Tongue (tissue), 2 donors: ENCODE results near the gene CHID1. TPM values are rescaled to one million over a fixed set of nuclear protein-coding genes. Genes with fewer than 3 reads are reported as not detected.

Experiments
- DNase-seq: peaks from one replicate; pipeline ENCODE4 v3.0.0-alpha.2; 2015
- total RNA-seq: library from RNA; depleted of rRNA; stranded (reverse); fragments of >200 nt; gene quantifications from one replicate; pipeline ENCODE4 v1.2.3, GENCODE V29; 2014

CHID1 gene
- total RNA-seq, 1 donor from 2014 or later: 46.4 TPM

- DNase-seq: no peak
Observed at GRCh38 chr11:932435-932834, 21.8 kb upstream of the CHID1 start.

DNA sequence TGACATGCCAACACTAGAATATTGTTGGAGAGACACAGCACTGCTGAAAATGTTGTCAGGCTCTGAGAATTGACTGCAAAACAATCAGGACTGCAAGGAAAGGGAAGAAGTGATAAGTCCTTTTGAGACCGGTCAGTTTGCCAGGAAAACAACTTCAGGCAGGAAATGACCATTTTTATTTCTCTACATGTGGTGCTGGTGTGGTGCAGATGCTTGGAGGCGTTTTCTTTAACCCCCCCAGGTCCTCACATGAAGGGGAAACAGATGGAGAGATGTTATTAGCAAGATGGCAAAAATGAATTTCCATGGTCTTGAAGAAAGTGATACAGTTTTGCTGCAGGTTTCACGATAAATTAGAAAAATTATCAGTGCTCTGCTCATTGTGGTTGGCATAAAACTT is 20.8 kb upstream of the CHID1 start:
- DNase-seq: no peak

DNA sequence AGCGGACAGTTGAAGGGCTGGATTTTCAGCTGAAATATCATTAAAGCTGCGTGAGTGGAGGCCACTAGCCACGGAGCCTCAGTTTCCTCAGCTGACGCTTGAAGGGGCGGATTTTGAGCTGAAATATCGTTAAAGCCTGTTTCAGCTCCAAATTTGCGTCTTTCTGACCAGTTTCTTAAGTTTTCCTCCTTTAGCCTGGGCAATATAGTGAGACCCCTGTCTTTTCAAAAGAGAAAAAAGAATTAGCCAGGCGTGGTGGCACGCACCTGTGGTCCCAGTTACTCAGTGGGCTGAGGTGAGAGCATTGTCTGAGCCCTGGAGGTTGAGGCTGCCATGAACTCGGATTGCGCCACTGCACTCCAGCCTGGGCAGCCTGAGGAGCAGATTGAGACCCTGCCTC is 18.8 kb upstream of the CHID1 start:
- DNase-seq: no peak

GRCh38 chr11:928786-929185 is 18.2 kb upstream of the CHID1 start:
- DNase-seq: no peak

- no peak for DNase-seq
Observed at GRCh38 chr11:927871-928270, 17.3 kb upstream of the CHID1 start.

- peak; percentile 62 for DNase-seq
Observed at GRCh38 chr11:926341-926916, 15.8 kb upstream of the CHID1 start.

DNA sequence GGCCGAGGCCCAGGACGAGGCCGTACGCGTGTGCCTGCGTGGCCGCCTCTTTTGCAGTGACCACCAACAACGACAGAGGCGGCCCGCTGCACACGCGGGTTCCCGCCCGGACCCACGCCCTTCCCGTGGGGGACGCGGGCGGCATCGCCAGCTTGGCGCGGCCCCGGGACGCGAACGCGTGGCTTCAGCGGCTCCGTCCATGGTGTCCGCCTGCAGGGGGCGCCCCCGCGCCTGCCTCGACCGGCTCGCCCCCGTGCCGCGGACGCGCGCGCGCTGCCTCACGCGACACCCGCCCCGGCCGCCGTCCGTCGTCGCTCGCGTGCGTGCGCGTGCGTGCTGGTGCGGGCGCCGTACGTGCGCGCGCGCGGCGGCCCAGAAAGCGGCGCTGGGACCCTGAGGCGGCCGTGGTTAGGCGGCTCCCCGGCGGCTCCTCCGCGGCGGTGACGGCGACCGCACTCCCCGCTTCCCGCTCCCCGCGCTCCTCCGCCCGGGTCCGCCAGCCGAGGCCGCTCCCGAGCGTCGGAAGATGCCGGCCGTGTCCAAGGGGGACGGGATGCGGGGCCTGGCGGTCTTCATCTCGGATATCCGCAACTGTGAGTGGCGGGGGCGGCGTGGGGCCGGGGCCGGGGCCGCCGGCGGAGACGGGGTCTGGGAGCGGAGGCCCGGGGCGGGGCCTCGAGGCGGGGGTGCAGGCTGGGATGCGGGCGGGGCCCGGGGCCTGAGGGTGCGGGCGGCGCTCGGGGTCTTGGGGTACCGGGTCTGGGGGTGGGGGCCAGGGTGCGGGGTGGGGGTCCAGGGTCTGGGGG is 15.1 kb upstream of the CHID1 start, which contains the start of gene AP2A2:
Gene AP2A2, plus strand, starts transcription at position 375 of the 806 bp plus-strand sequence. Its CDS starts 152 bp downstream, at position 527.
- peak; percentile 96 for DNase-seq

DNA sequence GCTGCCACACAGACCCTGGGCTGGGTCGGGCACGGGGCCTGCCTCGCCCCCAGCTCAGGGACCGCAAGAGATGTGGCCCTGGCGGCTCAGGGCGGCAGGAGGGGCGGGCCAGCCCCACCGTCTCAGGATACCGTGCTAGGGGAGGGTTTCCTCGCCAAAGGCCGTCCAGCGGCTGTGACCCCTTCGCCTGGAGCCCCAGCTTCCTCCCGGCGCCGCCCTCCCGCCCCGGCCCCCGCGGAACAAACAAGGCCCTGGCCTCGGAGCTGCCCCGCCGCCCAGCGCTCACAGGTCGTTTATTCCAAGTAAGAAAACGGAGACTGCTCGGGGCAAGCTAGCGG is 14.5 kb upstream of the CHID1 start:
- DNase-seq: no peak

DNA sequence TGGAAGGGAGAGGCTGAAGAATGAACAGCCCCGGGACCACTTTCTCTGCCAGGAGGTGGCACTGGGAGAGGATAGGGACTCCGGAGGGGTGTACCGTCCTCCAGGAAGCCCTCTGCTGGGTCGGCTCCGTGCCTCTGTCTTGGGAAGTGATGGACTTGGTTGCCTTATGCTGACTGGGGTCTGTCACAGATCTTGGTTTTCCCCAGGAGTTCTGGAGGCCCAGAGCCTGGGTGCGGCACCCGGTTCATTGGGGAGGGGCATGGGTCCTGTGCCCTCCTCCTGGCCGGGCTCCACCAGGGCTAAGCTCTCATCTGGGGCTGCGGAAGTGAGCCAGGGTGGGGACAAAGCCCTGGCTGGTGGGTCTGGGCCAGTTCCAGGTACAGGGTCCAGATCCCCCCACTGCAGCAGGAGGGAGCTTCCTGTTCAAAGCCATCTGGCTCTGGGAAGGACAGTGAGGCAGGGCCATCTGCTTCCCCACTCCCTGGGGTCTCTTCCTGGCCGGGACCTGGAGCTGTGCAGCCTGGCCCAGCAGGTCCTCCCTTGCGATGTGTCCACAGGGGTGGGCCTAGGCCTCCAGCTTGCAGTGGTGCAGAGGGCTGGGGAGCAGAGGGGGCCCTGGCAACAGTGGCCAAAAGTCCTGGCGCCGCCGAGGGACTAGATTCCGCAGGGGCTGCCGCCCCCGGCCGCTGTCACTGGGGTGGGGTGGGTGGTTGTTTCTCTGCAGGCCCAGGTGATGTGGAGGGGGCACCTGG is 14.0 kb upstream of the CHID1 start:
- DNase-seq: no peak

GRCh38 chr11:923691-924405 is 13.2 kb upstream of the CHID1 start:
- no peak for DNase-seq

DNA sequence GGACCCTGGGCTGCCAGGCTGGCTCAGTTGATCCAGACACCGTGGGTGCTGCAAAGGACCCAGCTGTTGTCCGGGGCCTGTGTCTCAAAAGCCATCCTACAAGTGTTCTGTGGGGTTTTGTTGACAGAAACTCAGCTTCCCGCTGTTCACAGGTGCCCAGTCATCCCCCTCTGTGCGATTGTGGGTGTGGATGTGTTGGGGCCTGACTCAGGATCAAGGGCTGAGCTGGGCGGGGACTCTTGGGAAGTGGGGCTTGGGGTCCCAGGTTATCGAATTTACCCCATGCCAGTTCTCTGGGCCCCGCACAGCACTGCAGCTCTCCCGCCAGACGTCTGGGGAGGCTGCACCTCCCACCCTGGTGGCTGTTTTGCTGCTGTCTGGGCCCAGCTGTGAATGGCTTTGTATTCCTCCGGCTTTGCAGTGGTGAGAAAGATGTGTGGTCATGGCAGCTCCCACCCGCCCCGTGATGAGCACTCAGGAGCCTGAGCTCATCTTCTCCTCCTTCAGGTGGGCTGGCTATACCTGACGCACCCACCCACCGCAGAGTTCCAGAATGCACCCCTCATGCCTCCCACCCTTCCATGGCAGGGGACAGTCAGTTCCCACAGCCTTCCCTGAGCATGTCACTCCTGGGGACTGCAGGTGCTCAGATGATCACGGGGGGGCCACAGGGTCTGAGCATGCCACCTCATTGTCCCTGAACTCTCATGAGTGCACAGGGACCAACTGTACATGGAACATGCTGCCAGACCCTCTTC is 11.5 kb upstream of the CHID1 start:
- DNase-seq: no peak

- no peak for DNase-seq
Observed at GRCh38 chr11:917426-917825, 6.8 kb upstream of the CHID1 start.

DNA sequence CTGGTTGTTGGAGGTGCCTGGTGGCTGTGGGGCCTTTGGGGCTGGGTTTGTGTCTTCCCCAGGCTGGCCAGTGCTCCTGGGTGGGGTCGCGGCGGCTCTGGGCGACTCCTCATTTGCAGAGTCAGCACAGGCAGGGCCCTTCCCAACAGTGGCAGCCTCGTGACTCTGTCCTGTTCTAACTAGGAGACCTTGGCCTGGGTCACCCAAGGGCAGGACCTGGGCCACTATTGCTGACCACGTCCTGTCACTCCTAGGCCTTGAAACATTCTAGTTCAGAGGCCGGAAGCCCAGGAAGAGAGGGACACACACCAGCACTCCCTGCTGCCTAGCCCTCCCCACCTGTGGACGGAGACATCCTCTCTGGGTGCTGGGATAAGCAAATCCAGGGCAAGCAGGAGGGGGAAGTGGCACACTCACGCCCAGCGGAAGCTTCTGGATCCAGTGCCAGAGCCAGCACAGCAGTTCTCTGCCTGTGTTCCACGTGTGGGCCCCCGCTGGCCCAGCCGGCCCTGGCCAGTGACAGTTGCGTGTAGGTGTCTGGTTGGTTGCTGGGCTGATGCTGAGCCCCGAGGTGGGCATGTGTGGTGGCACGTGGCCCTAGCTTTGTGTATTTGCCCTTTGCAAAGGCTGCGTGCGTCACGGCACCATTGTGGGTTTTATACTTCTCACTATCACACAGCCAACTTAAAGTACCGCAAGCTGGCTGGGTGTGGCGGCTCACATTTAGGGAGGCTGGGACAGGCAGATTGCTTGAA is 4.3 kb upstream of the CHID1 start:
- DNase-seq: no peak

DNA sequence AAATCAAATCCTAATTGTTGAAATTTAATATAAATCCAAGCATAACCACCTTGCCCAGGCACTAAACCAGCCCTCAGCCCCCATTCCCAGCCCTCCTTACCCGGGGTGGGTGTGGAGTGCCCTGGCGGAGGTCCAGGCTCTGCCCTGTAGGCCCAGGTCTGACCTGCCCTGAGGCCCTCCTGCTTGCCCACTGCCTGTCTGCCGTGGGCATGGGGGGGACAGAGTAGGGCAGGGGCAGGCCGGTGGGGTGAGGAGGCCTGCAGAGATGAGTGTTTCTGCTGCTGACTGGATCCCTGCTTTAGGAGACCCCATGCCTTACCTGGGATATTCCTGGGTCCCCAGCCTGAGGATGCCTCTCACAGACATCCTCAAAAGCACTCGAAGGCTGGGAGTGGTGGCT is 3.6 kb upstream of the CHID1 start:
- DNase-seq: no peak

- no peak for DNase-seq
Observed at GRCh38 chr11:913043-913442, 2.4 kb upstream of the CHID1 start.

DNA sequence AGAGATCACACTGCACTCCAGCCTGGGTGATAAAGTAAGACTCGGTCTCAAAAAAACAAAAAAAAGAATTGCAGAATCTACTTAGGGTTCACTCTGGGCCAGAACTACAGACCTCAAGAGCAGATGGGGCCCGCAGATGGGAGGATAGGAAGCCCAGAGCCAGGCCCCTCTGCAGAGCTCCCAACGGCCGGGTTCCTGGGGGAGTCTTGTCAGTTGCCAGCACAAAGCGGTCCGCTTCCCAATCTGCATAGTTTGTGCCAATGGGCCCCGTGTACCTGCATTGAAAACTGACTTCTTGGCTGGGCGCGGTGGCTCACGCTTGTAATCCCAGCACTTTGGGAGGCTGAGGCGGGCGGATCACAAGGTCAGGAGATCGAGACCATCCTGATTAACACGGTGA is 1.7 kb upstream of the CHID1 start:
- DNase-seq: no peak

GRCh38 chr11:911890-912219 is 1.2 kb upstream of the CHID1 start:
- DNase-seq: no peak

DNA sequence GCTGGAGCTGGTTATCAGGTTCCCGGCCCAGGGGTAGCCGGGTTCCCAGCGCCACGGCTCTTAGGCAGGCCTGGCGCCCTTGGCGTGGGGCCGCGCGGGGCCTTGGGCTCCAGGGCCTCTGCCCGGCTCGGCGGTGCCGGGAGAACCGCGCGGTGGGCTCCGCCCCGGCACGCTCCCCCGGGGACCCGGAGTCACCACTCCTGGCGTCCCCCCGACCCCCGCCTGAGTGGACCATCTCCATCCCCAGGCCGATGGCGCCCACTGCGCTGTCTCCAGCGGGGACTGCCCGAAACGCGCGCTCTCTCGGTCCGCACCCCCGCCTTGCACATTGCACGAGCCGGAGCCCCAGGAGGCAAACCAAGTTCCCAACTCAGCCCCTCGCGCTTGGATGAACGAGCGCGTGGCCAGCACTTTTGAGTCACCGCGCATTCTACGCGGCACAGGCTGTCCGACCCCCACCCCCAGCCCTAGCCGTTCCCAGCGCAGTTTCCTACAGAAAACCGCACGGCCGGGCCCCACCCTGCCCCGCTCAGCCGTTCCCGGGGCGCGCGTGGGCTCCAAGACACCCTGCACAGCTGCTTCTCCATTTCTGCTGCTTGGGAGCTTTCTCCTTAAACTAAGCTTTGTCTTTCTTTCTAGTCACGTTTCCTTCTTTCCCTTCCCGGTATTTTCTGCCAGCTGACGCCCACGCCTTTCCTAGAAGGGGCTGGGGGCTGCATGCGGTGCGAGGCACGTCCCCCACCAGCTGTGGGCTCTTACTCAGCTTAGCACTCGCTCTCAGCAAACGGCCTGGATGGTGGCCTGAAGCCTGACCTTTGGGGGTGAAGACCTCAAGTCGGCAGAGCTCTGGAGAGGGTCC is 650 bp upstream of the CHID1 start:
- DNase-seq: peak; percentile 59

- no peak for DNase-seq
Observed at GRCh38 chr11:910044-910588, 494 bp downstream of the CHID1 start.

DNA sequence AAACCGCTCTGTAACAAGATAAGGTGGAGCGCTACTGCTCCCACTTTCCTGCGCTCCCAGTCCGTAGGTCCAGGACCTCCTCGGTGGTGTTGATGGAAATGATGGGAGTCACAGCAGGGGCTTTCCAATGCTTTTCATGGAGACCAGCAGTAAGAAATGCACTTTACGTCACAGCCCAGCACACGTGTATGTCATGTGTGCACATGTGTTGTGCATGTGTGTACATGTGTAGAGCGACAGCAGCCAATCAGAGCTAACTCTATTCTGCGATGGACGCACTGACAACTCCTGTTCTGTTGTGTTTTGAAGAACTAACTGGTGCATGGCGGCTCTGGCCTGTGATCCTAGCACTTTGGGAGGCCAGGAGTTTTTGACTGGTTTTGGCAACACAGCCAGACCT is 1.2 kb downstream of the CHID1 start:
- DNase-seq: no peak
